HG03432 (cell line): ENCODE measurements around the gene LUC7L3.
"Not testable (repeated sequence)": the region's sequence is repeated elsewhere in the genome, so short reads cannot be mapped to it uniquely, and the experiment has no call there.

ENCODE experiments used
- ATAC-seq: cut with Tn5 transposase; IDR thresholded peaks from one replicate; pipeline ENCODE4 v1.9.1; 2021; ENCODE audit warnings: mild to moderate bottlenecking, moderate library complexity; ENCODE audit not compliant: unreplicated experiment

LUC7L3 gene

DNA sequence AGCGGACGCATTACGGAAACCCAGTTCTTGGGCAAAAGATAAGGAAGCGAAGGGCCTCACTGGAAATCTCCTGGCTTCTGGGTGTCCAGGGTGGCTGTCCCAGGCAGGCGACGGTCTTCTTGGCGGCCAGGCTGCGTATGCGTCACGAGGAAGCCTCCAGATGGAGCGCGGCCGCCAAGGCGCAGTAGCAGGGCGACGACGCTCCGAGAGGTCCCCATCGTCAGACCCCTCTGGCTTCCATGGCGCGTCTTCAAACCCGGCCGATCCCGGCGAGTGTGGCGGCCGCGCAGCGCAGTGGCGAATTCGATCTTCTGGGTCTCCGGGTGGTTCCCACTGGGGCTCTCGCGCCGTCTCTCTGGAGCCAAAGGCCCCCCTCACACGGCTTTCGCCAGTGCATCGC lies 61.8 kb downstream of the LUC7L3 start:
- no peak for ATAC-seq

- ATAC-seq: no peak
Measured at GRCh38 chr17:50783193-50783660, 63.8 kb downstream of the LUC7L3 start.

DNA sequence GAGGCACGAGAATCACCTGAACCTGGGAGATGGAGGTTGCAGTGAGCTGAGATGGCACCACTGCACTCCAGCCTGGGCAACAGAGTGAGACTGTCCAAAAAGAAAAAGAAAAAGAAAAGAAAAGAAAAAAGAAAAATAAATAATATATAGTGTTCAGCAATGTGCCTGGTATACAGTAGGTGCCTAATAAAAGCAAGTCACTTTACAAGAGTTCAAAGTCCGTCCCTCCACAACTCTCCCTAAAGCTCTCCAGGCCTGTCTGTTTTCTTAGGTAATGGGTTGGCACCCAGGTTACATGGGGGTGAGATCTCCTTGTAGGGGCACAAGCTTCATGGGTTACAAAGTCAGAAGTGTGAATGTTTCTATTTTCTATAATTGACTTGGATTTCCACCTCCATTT lies 64.5 kb downstream of the LUC7L3 start:
- no peak for ATAC-seq

DNA sequence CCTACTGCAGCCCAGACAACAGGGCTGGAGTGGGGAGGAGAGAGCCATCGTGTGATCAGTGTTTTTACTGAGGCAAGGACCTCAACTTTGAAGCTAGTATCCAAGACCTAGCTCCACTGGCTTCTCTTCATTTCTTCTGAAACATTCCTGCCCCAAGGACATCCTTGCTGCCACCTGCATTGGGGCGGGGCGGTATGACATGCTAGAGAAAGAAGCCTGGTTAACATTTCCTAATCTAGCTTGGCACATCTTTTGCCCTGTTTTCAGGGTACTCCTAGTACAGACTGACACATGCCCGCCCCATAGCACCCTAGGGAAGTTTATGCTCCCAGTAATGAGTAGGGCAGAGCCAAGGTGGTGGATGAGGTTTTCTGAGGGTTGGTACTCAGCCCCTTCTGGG lies 65.7 kb downstream of the LUC7L3 start:
- no peak for ATAC-seq

DNA sequence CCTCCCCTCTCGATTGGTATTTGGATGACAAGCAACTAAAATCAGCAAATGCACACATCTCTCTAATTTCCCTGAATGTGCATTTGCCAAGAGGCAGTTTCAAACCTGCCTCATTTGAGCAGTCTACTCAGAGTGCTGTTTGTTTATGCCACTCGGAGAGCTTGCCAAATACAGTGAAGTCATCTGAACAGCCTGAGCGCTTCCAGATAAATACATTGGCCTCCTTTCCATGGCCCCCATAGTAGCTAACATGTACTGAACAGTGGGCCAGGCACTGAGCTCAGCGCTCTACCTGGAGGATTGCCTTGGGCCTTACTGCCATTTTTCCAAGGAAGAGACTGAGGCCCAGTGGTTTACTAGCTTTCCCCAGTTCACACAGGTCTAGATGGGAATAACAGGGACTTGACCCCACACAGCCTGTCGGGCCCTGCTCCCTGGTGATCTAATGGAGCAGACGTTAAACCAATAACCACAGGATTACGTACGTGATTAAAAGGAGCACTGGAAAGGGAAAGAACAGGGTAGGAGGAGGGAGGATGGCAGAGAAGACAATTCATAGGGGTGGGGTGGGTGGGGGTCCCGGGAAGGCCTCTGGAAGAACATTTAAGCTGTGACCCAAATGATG lies 66.7 kb downstream of the LUC7L3 start:
- no peak for ATAC-seq

DNA sequence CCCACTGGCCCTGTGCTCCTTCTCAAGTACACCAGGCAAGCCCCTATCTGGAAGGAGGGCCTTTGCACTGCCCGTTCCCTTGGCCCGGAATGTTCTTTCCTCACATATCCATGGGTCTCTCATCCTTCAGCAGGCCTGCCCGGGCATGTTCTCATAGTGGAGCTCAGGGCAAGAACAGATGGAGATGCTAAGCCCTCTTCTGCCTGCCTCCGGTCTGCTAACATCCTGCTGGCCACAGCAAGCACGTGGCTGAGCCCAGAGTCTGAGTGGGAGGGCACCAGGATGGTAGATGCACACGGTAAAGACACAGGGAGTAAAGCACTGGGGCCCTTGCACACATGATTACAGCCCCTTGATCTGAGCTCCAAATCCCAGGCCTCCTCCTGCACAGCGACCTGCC lies 67.7 kb downstream of the LUC7L3 start:
- no peak for ATAC-seq

GRCh38 chr17:50790618-50791017 lies 71.2 kb downstream of the LUC7L3 start:
- no peak for ATAC-seq

GRCh38 chr17:50792132-50792531 lies 72.7 kb downstream of the LUC7L3 start:
- ATAC-seq: no peak

- no peak for ATAC-seq
Measured at GRCh38 chr17:50793007-50793406, 73.6 kb downstream of the LUC7L3 start.

DNA sequence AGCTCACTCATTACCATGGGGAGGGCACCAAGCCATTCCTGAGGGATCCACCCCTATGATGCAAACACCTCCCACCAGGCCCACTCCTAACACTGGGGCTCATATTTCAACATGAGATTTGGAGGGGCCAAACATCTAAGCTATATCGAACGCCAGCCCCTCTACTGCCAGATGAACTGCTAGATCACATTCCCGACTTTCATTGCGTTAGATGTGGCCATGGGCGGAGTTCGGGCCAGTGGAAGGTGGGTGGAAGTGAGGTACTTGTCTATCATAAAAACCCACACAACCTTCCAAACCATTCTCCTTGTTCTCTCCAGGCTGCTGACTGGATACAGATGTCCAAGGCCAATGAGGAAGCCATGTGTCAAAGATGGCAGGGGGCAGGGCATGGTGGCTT lies 75.0 kb downstream of the LUC7L3 start:
- no peak for ATAC-seq

GRCh38 chr17:50797135-50797810 lies 77.9 kb downstream of the LUC7L3 start:
- ATAC-seq: no peak

GRCh38 chr17:50798424-50799288 lies 79.3 kb downstream of the LUC7L3 start:
- ATAC-seq: no peak

DNA sequence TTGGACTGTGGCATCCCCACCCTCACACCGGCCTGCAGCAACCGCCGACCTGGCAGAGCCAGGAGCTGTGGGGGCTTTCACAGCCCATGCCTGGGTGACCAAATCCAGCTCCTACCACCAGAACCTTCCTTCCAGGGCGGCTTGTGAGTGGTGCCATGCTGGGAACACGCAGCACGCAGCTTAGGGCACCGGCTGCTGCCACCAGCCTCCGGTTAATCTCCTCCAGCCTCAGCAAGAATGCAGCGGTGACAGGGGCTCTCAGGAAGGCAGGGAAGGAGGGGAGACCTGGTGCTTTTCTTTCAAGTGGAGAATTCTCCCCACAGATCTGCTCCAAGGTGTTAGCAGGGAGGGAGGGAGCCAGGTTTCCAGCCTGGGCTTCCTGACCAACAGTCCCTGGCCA lies 80.2 kb downstream of the LUC7L3 start:
- no peak for ATAC-seq

DNA sequence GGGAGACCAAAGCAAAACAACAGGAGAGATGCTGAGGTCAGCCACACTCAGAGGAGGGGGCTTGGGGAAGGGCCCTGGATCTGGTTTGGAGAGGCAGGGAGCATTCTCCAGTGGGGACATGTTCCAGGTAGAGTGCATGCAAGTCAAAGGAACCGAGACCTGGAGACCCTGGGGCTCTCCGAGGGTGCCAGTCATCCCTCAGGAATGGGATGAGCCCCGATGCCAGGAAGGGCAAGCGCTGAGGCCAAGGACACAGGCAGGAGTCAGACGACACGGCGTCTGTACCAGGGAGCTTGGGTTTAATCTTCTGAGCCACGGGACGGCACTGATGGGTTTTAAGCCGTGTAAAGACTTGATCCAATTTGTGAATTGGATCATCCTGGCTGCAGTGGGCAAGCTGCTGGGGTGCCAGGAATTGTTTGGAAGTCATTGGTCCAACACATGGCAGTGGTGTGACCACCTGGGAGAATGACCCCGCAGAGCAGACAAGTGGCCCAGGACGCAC lies 80.8 kb downstream of the LUC7L3 start:
- ATAC-seq: no peak

DNA sequence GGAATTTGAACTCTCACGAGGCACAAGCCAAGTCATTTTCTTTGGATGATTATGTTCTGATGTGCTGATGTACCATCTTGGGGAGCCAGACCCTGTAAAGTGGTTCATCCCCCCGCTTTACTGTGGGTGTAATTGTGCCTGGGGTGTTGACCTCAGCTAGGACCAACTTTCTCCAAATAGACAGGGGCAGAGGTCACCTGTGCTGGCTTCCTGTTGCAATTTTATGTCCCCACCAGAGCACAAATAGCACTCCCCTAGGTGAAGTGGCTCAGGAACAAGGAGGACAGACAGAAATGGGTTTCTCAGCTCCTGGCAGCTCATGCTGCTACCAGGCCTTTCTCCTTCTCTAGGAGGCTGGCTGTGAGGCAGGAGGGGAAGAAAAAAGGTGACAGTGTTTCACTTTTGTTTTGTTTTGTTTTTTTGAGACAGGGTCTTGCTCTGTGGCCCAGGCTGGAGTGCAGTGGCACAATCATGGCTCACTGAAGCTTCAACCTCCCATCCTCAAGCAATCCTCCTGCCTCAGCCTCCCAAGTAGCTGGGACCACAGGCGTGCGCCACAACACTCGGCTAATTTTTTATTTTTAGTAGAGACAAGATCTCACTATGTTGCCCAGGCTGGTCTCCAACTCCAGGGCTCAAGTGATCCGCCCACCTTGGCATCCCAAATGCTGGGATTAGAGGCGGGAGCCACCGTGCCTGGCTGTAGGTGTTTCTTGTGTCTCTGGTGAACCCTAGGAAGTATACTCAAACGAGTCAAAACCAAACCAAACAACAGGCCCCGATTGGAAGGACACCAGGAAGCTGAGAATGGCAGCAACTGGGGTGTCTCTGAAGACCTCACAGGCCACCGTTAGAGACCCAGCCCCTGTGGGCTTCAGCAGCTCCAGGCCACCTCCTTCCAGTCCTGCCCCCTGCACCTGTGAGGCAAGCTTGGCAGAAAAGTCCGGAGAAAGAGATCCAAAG lies 83.5 kb downstream of the LUC7L3 start:
- ATAC-seq: no peak

DNA sequence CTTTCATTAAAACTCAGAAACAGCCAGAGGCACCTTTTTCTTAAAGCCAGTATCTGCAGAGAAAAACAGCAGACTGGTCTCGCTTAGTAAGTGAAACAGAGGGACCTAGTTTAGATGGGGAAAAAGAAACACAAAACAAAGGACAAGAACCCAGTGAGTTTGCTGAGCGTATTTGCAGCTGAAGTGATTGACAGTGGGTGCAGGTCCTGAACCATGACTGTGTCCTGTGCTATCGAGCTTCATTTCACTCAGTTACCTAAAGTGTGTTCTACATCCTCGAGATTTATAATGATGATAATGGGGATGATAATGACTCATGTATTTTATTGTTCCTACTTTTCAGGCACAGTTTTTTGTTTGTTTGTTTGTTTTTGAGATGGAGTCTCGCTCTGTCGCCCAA lies 84.3 kb downstream of the LUC7L3 start:
- ATAC-seq: no peak

DNA sequence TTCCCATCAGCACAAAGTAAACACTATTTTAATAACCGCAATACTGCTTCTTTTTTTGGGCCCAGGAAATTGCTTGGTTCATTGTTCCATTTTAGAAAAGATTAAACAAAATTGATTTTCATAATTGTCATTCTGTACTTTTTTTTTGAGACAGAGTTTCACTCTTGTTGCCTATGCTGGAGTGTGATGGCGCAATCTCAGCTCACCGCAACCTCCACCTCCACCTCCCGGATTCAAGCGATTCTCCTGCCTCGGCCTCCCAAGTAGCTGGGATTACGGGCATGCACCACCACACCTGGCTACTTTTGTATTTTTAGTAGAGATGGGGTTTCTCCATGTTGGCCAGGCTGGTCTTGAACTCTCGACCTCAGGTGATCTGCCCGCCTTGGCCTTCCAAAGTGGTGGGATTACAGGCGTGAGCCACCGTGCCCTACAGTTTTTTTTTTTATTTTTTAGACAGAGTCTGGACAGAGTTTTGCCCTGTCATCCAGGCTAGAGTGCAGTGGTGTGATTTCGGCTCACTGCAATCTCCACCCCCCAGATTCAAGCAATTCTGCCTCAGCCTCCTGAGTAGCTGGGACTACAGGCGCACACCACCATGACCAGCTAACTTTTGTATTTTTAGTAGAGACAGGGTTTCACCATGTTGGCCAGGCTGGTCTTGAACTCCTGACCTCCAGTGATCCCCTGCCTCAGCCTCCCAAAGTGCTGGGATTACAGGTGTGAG lies 85.5 kb downstream of the LUC7L3 start:
- not testable (repeated sequence) for ATAC-seq

DNA sequence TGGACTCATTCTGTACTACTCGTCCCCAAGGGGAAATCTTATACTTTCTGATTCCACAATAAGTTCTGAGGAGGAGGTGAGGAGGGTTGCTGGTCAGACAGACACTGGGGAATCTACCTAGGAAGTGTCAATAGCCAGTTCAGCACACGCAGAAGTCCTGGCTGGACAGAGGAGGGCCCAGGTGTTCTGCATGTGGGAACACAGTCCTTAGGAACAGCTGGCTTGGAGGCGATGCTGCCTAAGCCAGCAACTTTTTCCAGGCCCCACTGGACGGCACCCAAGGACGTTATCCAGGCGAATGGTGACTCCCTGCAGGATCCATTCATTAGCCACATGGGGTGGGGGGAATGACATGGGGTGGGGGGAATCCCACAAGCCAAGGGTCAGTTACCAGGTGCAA lies 86.1 kb downstream of the LUC7L3 start:
- no peak for ATAC-seq
